Hepatocyte (in vitro differentiated cells): ENCODE results near the gene BAIAP2L1.

Experiments used
- EZH2 ChIP-seq: fragments of 200-600 bp; sonication (generic); IDR thresholded peaks from 2 replicates; pipeline ENCODE4 v1.6.1; 2016; ENCODE audit warnings: antibody characterized with exemption, mild to moderate bottlenecking, borderline replicate concordance
- EZH2phosphoT487 ChIP-seq: fragments of 200-600 bp; sonication (generic); IDR thresholded peaks from one replicate; pipeline ENCODE4 v1.6.1; 2018; ENCODE audit warnings: antibody characterized with exemption, mild to moderate bottlenecking, low read depth, moderate library complexity; ENCODE audit not compliant: unreplicated experiment, severe bottlenecking
- TF ChIP-seq, protein P1 (sequence below): fragments of 200-600 bp; sonication (generic); IDR thresholded peaks from 2 replicates; pipeline ENCODE4 v1.5.1; 2016; ENCODE audit warnings: antibody characterized with exemption, mild to moderate bottlenecking; ENCODE audit not compliant: poor library complexity

DNA sequence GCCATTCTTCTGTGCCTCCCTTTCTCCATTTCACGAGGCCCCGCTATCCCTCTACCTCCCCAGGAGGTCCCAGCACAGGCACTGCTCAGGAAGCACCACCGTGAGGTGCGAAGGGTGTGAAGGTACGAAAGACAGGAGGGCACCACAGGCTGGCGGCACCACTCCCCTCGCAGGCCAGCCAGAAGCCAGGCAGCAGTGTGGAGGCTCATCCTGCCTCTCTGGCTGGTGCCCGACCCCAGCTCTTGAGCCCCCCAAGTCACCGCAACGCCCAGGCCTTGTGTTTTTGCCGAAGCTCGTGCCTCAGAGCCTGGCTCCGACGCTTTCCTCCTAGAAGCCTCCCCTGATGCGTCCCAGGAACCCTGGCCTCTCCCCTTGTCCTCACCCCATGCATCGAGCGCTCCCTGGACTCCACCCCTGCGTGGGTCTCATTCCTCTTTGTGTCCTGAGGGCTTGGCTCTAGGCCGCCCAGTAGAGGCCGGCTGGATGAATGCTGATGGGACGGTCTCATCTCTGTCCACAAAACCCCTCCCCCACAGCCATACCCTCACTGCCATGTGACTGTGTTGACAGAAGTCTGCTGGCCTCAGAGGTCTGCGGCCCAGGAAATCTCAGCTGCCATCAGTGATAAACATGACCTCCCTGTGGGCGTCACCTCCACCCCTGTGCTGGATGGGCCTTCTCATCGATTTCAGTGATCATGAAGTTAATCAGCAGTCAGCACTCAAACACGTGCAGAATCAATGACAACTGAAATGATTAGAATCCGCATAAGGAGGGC is 100.1 kb downstream of the BAIAP2L1 start:
- TF ChIP-seq, protein P1, sequence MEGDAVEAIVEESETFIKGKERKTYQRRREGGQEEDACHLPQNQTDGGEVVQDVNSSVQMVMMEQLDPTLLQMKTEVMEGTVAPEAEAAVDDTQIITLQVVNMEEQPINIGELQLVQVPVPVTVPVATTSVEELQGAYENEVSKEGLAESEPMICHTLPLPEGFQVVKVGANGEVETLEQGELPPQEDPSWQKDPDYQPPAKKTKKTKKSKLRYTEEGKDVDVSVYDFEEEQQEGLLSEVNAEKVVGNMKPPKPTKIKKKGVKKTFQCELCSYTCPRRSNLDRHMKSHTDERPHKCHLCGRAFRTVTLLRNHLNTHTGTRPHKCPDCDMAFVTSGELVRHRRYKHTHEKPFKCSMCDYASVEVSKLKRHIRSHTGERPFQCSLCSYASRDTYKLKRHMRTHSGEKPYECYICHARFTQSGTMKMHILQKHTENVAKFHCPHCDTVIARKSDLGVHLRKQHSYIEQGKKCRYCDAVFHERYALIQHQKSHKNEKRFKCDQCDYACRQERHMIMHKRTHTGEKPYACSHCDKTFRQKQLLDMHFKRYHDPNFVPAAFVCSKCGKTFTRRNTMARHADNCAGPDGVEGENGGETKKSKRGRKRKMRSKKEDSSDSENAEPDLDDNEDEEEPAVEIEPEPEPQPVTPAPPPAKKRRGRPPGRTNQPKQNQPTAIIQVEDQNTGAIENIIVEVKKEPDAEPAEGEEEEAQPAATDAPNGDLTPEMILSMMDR: no peak
- TF ChIP-seq EZH2 (no peak), EZH2phosphoT487 (no peak)
